OCI-LY7 (cell line): ENCODE measurements around the gene HBG2.

Experiments used
- EZH2phosphoT487 ChIP-seq: fragments of 200-600 bp; sonication (generic); IDR thresholded peaks from 2 replicates; pipeline ENCODE4 v1.6.1; 2018; ENCODE audit warnings: low read depth, borderline replicate concordance, mild to moderate bottlenecking, mixed run types, antibody characterized with exemption, low read length, moderate library complexity, mixed read lengths
- TF ChIP-seq, protein P1 (sequence below): fragments of 200-600 bp; sonication (generic); conservative IDR thresholded peaks from 2 replicates; pipeline ENCODE4 v1.5.1; 2014; ENCODE audit warnings: mild to moderate bottlenecking, antibody characterized with exemption, low read length, moderate library complexity, mixed read lengths

DNA sequence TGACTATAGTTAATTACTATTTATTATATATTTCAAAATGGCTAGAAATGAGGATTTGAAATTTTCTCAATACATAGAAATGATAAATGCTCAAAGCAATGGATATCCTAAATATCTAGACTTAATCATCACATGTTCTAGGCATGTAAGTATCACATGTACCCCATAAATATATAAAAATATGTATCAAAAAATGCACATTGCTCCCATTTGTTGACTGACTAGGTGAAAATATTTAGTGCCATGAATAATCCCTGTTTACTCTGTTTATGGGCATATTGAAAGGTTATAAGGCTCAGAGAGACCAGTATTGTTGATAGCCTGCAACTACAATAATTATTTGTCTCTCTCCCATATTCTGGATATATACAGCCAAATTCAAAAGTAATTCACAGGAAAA, 12.0 kb upstream of the HBG2 start:
- TF ChIP-seq, protein P1, sequence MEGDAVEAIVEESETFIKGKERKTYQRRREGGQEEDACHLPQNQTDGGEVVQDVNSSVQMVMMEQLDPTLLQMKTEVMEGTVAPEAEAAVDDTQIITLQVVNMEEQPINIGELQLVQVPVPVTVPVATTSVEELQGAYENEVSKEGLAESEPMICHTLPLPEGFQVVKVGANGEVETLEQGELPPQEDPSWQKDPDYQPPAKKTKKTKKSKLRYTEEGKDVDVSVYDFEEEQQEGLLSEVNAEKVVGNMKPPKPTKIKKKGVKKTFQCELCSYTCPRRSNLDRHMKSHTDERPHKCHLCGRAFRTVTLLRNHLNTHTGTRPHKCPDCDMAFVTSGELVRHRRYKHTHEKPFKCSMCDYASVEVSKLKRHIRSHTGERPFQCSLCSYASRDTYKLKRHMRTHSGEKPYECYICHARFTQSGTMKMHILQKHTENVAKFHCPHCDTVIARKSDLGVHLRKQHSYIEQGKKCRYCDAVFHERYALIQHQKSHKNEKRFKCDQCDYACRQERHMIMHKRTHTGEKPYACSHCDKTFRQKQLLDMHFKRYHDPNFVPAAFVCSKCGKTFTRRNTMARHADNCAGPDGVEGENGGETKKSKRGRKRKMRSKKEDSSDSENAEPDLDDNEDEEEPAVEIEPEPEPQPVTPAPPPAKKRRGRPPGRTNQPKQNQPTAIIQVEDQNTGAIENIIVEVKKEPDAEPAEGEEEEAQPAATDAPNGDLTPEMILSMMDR, result no peak
- no peak for TF ChIP-seq EZH2phosphoT487
